Loucy (cell line): ENCODE measurements around the gene PDGFC.

ENCODE experiments used
- EZH2phosphoT487 ChIP-seq: fragments of 200-600 bp; IDR thresholded peaks from 2 replicates; pipeline ENCODE4 v1.6.1; 2018; ENCODE audit warnings: antibody characterized with exemption, mild to moderate bottlenecking, moderate library complexity, borderline replicate concordance
- TF ChIP-seq, protein P1 (sequence below): fragments of 200-600 bp; sonication (generic); conservative IDR thresholded peaks from 2 replicates; pipeline ENCODE4 v1.5.1; 2014; ENCODE audit warnings: mild to moderate bottlenecking, antibody characterized with exemption, low read length

DNA sequence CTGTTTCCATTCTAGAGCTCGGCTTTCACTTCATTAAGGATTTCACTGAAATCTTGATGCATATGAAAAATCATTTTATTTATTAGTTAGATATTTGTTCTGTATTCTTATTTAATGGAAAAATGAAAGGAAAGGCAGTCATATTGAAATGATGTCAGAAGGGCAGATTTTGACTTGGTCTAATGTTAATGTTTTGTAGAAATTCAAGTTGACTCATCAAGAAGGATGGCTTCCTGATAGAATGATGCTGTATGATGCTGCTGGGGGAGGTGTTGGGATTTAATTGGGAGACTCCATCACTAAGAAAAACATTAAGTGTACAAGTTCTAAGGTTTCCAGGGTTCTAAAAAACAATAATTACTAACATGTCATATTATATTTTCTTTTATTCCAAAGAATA, 204.8 kb downstream of the PDGFC start:
- TF ChIP-seq, protein P1, sequence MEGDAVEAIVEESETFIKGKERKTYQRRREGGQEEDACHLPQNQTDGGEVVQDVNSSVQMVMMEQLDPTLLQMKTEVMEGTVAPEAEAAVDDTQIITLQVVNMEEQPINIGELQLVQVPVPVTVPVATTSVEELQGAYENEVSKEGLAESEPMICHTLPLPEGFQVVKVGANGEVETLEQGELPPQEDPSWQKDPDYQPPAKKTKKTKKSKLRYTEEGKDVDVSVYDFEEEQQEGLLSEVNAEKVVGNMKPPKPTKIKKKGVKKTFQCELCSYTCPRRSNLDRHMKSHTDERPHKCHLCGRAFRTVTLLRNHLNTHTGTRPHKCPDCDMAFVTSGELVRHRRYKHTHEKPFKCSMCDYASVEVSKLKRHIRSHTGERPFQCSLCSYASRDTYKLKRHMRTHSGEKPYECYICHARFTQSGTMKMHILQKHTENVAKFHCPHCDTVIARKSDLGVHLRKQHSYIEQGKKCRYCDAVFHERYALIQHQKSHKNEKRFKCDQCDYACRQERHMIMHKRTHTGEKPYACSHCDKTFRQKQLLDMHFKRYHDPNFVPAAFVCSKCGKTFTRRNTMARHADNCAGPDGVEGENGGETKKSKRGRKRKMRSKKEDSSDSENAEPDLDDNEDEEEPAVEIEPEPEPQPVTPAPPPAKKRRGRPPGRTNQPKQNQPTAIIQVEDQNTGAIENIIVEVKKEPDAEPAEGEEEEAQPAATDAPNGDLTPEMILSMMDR: no peak
- TF ChIP-seq EZH2phosphoT487: no peak
